OCI-LY3 (cell line): Measurements from ENCODE around the gene L3MBTL4.

Source experiments
- H2AFZ ChIP-seq: fragments of 200-600, 300-600 bp; shearing (Covaris generic); 2 replicates; pipeline ENCODE4 v1.6.0; 2014; ENCODE audit warnings: antibody characterized with exemption, low read depth, low read length
- H3K27ac ChIP-seq: fragments of 200-600, 300-600 bp; sonication (generic); 2 replicates; pipeline ENCODE4 v1.5.1; 2014; ENCODE audit warnings: mild to moderate bottlenecking, low read length, moderate library complexity, mixed read lengths
- H3K27me3 ChIP-seq: fragments of 200-600, 300-600 bp; sonication (generic); 2 replicates; pipeline ENCODE4 v1.6.1; 2014; ENCODE audit warnings: low read depth, low read length, mixed read lengths
- H3K36me3 ChIP-seq: fragments of 200-600, 300-600 bp; sonication (generic); replicated peaks from 2 replicates; pipeline ENCODE3; 2014; ENCODE audit warnings: low read depth, low read length, mixed read lengths
- H3K4me1 ChIP-seq: fragments of 300-600, 200-600 bp; sonication (generic); 2 replicates; pipeline ENCODE4 v1.6.1; 2014; ENCODE audit warnings: low read length, mixed read lengths
- H3K4me2 ChIP-seq: fragments of 200-600, 300-600 bp; sonication (generic); 2 replicates; pipeline ENCODE4 v1.6.1; 2014; ENCODE audit warnings: low read length, mixed read lengths
- H3K4me3 ChIP-seq: fragments of 300-600, 200-600 bp; sonication (generic); 2 replicates; pipeline ENCODE4 v1.5.1; 2014; ENCODE audit warnings: antibody characterized with exemption, mild to moderate bottlenecking, low read length, moderate library complexity
- H3K79me2 ChIP-seq: fragments of 300-600, 200-600 bp; shearing (Covaris generic); 2 replicates; pipeline ENCODE4 v1.6.1; 2014; ENCODE audit warnings: mild to moderate bottlenecking, low read length, mixed read lengths
- H3K9ac ChIP-seq: fragments of 300-600, 200-600 bp; shearing (Covaris generic); 2 replicates; pipeline ENCODE4 v1.6.0; 2014; ENCODE audit warnings: mild to moderate bottlenecking, low read length, moderate library complexity
- H3K9me3 ChIP-seq: fragments of 200-600, 300-600 bp; shearing (Covaris generic); 2 replicates; pipeline ENCODE4 v1.6.1; 2014; ENCODE audit warnings: low read length, mixed read lengths; ENCODE audit not compliant: insufficient read depth
- H4K20me1 ChIP-seq: fragments of 200-600, 300-600 bp; sonication (generic); 2 replicates; pipeline ENCODE4 v1.6.1; 2016; ENCODE audit warnings: low read length, mixed read lengths; ENCODE audit not compliant: insufficient read depth
- CTCF ChIP-seq: fragments of 200-600, 300-600 bp; sonication (generic); IDR thresholded peaks from 2 replicates; pipeline ENCODE4 v1.5.1; 2014; ENCODE audit warnings: antibody characterized with exemption, low read length, low read depth
- EZH2phosphoT487 ChIP-seq: fragments of 200-600 bp; shearing (Covaris generic); IDR thresholded peaks from 2 replicates; pipeline ENCODE4 v1.6.1; 2018; ENCODE audit warnings: antibody characterized with exemption, mixed run types, low read depth

The L3MBTL4 gene

GRCh38 chr18:6374935-6375529, 39.7 kb downstream of the L3MBTL4 start:
- no peak overlapping the region for H3K27ac ChIP-seq
- H3K36me3 ChIP-seq = no peaks in the 10 kb centered on the region
- H4K20me1 ChIP-seq = no peaks in the 10 kb centered on the region
- no peak overlapping the region for H3K4me2 ChIP-seq
- no peaks in the 10 kb centered on the region for H3K4me1 ChIP-seq
- H3K4me3 ChIP-seq = no peak overlapping the region
- H3K9ac ChIP-seq = no peak overlapping the region
- no peak overlapping the region for H2AFZ ChIP-seq
- TF ChIP-seq EZH2phosphoT487 (no peak), CTCF (no peak)
- no peaks in the 10 kb centered on the region for H3K79me2 ChIP-seq
- no peaks in the 10 kb centered on the region for H3K9me3 ChIP-seq
- no peaks in the 10 kb centered on the region for H3K27me3 ChIP-seq

- no peak for TF ChIP-seq EZH2phosphoT487
- no peak for TF ChIP-seq CTCF
- Histone ChIP-seq H3K4me1 (no peaks in the 10 kb centered on the region), H3K27me3 (no peaks in the 10 kb centered on the region), H3K36me3 (no peaks in the 10 kb centered on the region), H3K9ac (no peak overlapping the region), H3K79me2 (no peaks in the 10 kb centered on the region), H3K4me3 (no peak overlapping the region), H3K4me2 (no peak overlapping the region), H3K9me3 (no peaks in the 10 kb centered on the region), H3K27ac (no peak overlapping the region), H2AFZ (no peak overlapping the region), H4K20me1 (no peaks in the 10 kb centered on the region)
These were observed 40.4 kb downstream of the L3MBTL4 start for GRCh38 chr18:6374340-6374739.

- no peaks in the 10 kb centered on the region for H3K9me3 ChIP-seq
- H3K9ac ChIP-seq = no peak overlapping the region
- H3K79me2 ChIP-seq = no peaks in the 10 kb centered on the region
- no peak overlapping the region for H3K27ac ChIP-seq
- H3K4me2 ChIP-seq = no peak overlapping the region
- no peaks in the 10 kb centered on the region for H3K27me3 ChIP-seq
- H2AFZ ChIP-seq = no peak overlapping the region
- H3K4me3 ChIP-seq = no peak overlapping the region
- TF ChIP-seq CTCF = no peak
- TF ChIP-seq EZH2phosphoT487 = no peak
- H3K4me1 ChIP-seq = no peaks in the 10 kb centered on the region
- H4K20me1 ChIP-seq = no peaks in the 10 kb centered on the region
- no peaks in the 10 kb centered on the region for H3K36me3 ChIP-seq
These were observed 41.5 kb downstream of the L3MBTL4 start for GRCh38 chr18:6373187-6373586.

GRCh38 chr18:6370886-6371635, 43.6 kb downstream of the L3MBTL4 start:
- Histone ChIP-seq H3K79me2 (no peaks in the 10 kb centered on the region), H4K20me1 (no peaks in the 10 kb centered on the region), H3K4me3 (no peak overlapping the region), H3K27ac (no peak overlapping the region), H3K9me3 (no peaks in the 10 kb centered on the region), H3K9ac (no peak overlapping the region), H3K27me3 (no peaks in the 10 kb centered on the region), H3K4me1 (no peaks in the 10 kb centered on the region), H3K36me3 (no peaks in the 10 kb centered on the region), H3K4me2 (no peak overlapping the region), H2AFZ (no peak overlapping the region)
- TF ChIP-seq CTCF (no peak), EZH2phosphoT487 (no peak)
